IMR-90 (cell line): Measurements from ENCODE around the gene SPTLC2. TPM values are rescaled to one million over a fixed set of nuclear protein-coding genes. Genes with fewer than 3 reads are reported as not detected.

Experiments
- ATAC-seq: fragments of 200-7000 bp; cut with Tn5 transposase; 2 replicates; pipeline ENCODE4 v1.9.1; 2020; ENCODE audit warnings: low read depth, mild to moderate bottlenecking, moderate library complexity
- BruUV-seq: library from RNA; stranded (reverse); fragments of 400-500 nt; replicated peaks from 2 replicates; lab custom pipeline; 2021; lab: Mats Ljungman, UMichigan
- CTCF ChIA-PET: fragments of 300-600 bp; formaldehyde crosslinking; extraction: SDS; loops from one replicate; lab custom pipeline; 2021; ENCODE audit warnings: antibody characterized with exemption; lab: Yijun Ruan, JAX
- POLR2A ChIA-PET: fragments of 300-600 bp; sonication (Branson Sonifier 250); formaldehyde crosslinking; loops from one replicate; lab custom pipeline; 2022; ENCODE audit warnings: antibody characterized with exemption; ENCODE audit not compliant: unreplicated experiment; lab: Charles Lee
- DNase-seq: peaks from one replicate; pipeline ENCODE4 v3.0.0; 2013
- H2AFZ ChIP-seq: replicated peaks from 2 replicates; pipeline ENCODE3; 2013; ENCODE audit warnings: low read length, mild to moderate bottlenecking; ENCODE audit not compliant: poor library complexity
- H2AK5ac ChIP-seq: 2 replicates; pipeline ENCODE4 v1.6.1; 2013; ENCODE audit warnings: low read depth, low read length, inconsistent platforms
- H2AK9ac ChIP-seq: replicated peaks from 2 replicates; pipeline ENCODE3; 2013; ENCODE audit warnings: mild to moderate bottlenecking, low read depth, low read length, moderate library complexity; ENCODE audit not compliant: poor library complexity
- H2BK120ac ChIP-seq: 2 replicates; pipeline ENCODE4 v1.6.1; 2013; ENCODE audit warnings: low read depth, low read length, inconsistent platforms
- H2BK15ac ChIP-seq: 3 replicates; pipeline ENCODE4 v1.6.1; 2013; ENCODE audit warnings: low read depth, low read length, inconsistent platforms
- H2BK20ac ChIP-seq: 2 replicates; pipeline ENCODE4 v1.6.1; 2013; ENCODE audit warnings: low read depth, mild to moderate bottlenecking, inconsistent platforms, low read length, moderate library complexity
- H2BK5ac ChIP-seq: 2 replicates; pipeline ENCODE4 v1.6.1; 2013; ENCODE audit warnings: mild to moderate bottlenecking, low read depth, low read length, inconsistent platforms; ENCODE audit not compliant: poor library complexity, severe bottlenecking
- H3K14ac ChIP-seq: replicated peaks from 2 replicates; pipeline ENCODE4 v1.6.1; 2013; ENCODE audit warnings: low read depth, low read length, inconsistent platforms
- H3K18ac ChIP-seq: 2 replicates; pipeline ENCODE4 v1.6.1; 2013; ENCODE audit warnings: low read depth, low read length, control low read depth
- H3K23ac ChIP-seq: 2 replicates; pipeline ENCODE4 v1.6.1; 2013; ENCODE audit warnings: low read depth, low read length, inconsistent platforms
- H3K27ac ChIP-seq: 2 replicates; pipeline ENCODE4 v1.5.1; 2013; ENCODE audit warnings: mild to moderate bottlenecking, control low read depth, low read length; ENCODE audit not compliant: insufficient read depth
- H3K27me3 ChIP-seq: 2 replicates; pipeline ENCODE4 v1.6.1; 2013; ENCODE audit warnings: low read length; ENCODE audit not compliant: control insufficient read depth, insufficient read depth
- H3K36me3 ChIP-seq: 2 replicates; pipeline ENCODE4 v1.6.1; 2013; ENCODE audit warnings: low read length, mixed read lengths; ENCODE audit not compliant: control insufficient read depth, insufficient read depth
- H3K4ac ChIP-seq: 2 replicates; pipeline ENCODE4 v1.6.1; 2013; ENCODE audit warnings: low read depth, low read length, inconsistent platforms
- H3K4me1 ChIP-seq: 2 replicates; pipeline ENCODE4 v1.6.1; 2013; ENCODE audit warnings: low read length, mixed read lengths; ENCODE audit not compliant: control insufficient read depth, insufficient read depth
- H3K4me2 ChIP-seq: 2 replicates; pipeline ENCODE4 v1.6.1; 2013; ENCODE audit warnings: low read depth, mild to moderate bottlenecking, control low read depth, low read length, moderate library complexity
- H3K4me3 ChIP-seq: 2 replicates; pipeline ENCODE4 v1.5.1; 2013; ENCODE audit warnings: low read depth, mild to moderate bottlenecking, control low read depth, low read length, moderate library complexity; ENCODE audit not compliant: insufficient read depth
- H3K56ac ChIP-seq: 2 replicates; pipeline ENCODE4 v1.6.1; 2013; ENCODE audit warnings: low read length, inconsistent platforms; ENCODE audit not compliant: insufficient read depth; ENCODE audit errors: extremely low read depth
- H3K79me1 ChIP-seq, 2 experiments: 2 replicates each; pipeline ENCODE4 v1.6.1; 2013; ENCODE audit warnings: low read length in 2 of 2, inconsistent platforms in 1 of 2, low read depth in 1 of 2
- H3K9ac ChIP-seq: 2 replicates; pipeline ENCODE4 v1.6.1; 2013; ENCODE audit warnings: low read depth, low read length, control low read depth
- H3K9me1 ChIP-seq: 2 replicates; pipeline ENCODE4 v1.6.1; 2013; ENCODE audit warnings: low read length, inconsistent platforms; ENCODE audit not compliant: insufficient read depth
- H3K9me3 ChIP-seq: 2 replicates; pipeline ENCODE4 v1.6.1; 2013; ENCODE audit warnings: low read length; ENCODE audit not compliant: control insufficient read depth, insufficient read depth
- H4K20me1 ChIP-seq: 2 replicates; pipeline ENCODE4 v1.6.1; 2013; ENCODE audit warnings: low read length, inconsistent platforms; ENCODE audit not compliant: insufficient read depth
- H4K5ac ChIP-seq: 2 replicates; pipeline ENCODE4 v1.6.1; 2013; ENCODE audit warnings: mild to moderate bottlenecking, low read depth, low read length, control low read depth
- H4K8ac ChIP-seq, 2 experiments: 2 replicates each; pipeline ENCODE4 v1.6.1; 2013; ENCODE audit warnings: low read depth in 2 of 2, low read length in 2 of 2, control low read depth in 1 of 2, inconsistent platforms in 1 of 2
- H4K91ac ChIP-seq: 2 replicates; pipeline ENCODE4 v1.6.1; 2013; ENCODE audit warnings: low read depth, low read length, inconsistent platforms; ENCODE audit not compliant: insufficient read depth
- FOS ChIP-seq: fragments of 150-350 bp; IDR thresholded peaks from 2 replicates; pipeline ENCODE4 v1.6.1; 2016; ENCODE audit warnings: low read depth, low read length
- POLR2A ChIP-seq: IDR thresholded peaks from 2 replicates; pipeline ENCODE4 v1.6.1; 2012; ENCODE audit warnings: mild to moderate bottlenecking, low read depth, low read length
- WGBS, 2 experiments: methylation state at CpG; one replicate each; pipeline versions ENCODE4 v1.1.5 to v1.1.7; 2013; ENCODE audit warnings: missing lambda C conversion rate in 2 of 2; ENCODE audit not compliant: insufficient read length in 1 of 2; ENCODE audit errors: extremely low coverage in 2 of 2; 5-methylcytosine and 5-hydroxymethylcytosine counted together
- dilution Hi-C: fragments of 300-500 bp; cut with HindIII; formaldehyde crosslinking; loops from one replicate; pipeline ENCODE4 v1.14.3; 2018; ENCODE audit warnings: low sequenced_read_pairs; ENCODE audit not compliant: unreplicated experiment
- in situ Hi-C: fragments of 300-500 bp; cut with MboI; formaldehyde crosslinking; loops from 3 replicates; pipeline ENCODE4 v1.14.3; 2019; ENCODE audit warnings: low sequenced_read_pairs, inconsistent platforms, mixed read lengths
- intact Hi-C: fragments of 100-400 bp; cut with micrococcal nuclease; formaldehyde crosslinking; loops from 2 replicates; pipeline ENCODE4 v1.10.0; 2022
- polyA plus RNA-seq, 3 experiments: library from polyadenylated mRNA; depleted of rRNA; stranded (reverse); fragments of >200 nt; gene quantifications; 2 replicates each; pipeline ENCODE4 v1.2.3, GENCODE V29; 2012; ENCODE audit warnings: low replicate concordance in 1 of 3
- total RNA-seq: library from RNA; depleted of rRNA; stranded (reverse); fragments of >200 nt; gene quantifications from 2 replicates; pipeline ENCODE4 v1.2.3, GENCODE V29; 2012

Gene SPTLC2
- total and polyA plus RNA-seq, 2 of the 4 experiments (the other 2 are of a cell fraction): 22.6 to 68.3 TPM

DNA sequence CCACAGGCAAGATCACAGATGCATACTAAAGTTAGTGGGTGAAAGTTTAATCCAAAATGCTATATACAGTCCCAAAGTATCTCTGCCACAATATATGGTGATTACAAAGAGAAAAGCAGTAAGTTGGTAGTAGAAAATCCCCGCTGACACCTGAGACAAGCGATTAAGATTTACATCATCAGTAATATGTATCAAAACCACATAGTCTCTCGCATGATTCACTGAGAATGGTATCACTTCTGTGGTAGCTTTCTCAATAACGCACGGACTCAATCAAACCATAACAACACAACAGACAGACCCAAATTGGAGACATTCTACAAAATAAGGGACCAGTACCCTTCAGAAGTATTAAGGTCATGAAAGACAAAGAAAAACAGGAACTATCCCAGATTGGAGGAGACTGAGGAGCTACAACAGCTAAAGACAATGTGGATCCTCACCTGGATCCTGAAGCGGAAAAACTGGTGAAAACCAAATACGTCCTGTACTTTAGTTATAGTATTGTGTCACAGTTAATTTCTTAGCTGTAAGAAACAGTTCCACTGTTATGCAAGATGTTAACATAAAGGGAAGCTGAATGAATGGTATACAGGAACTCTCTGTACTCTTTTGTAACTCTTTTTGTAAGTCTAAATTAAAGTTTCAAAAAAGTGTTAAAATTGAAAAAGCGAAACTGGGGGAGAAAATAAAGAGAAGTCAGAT lies 51.0 kb downstream of the SPTLC2 start:
- Histone ChIP-seq H3K9me1 (peaks cover 8% of the 10 kb centered on the region), H3K36me3 (peaks cover 7% of the 10 kb centered on the region; the same call in 1 of the 2 replicates), H3K4me1 (peaks cover 14% of the 10 kb centered on the region), H4K91ac (no peak overlapping the region), H3K56ac (no peak overlapping the region), H3K27me3 (no peaks in the 10 kb centered on the region), H3K9me3 (no peaks in the 10 kb centered on the region), H4K5ac (no peak overlapping the region; the same call in 1 of the 2 replicates), H4K8ac (no peak overlapping the region), H2BK120ac (no peak overlapping the region), H3K18ac (no peak overlapping the region), H2AK5ac (no peak overlapping the region), H3K79me1 (peaks cover 20 to 48% of the 10 kb centered on the region in 2 experiments), H3K9ac (no peak overlapping the region), H4K20me1 (peaks cover 11% of the 10 kb centered on the region), H3K4me2 (no peak overlapping the region), H2BK5ac (peak overlapping the region; percentile 34), H2AFZ (no peak overlapping the region), H3K4me3 (no peak overlapping the region), H3K27ac (no peak overlapping the region), H3K23ac (no peak overlapping the region), H2BK20ac (no peak overlapping the region), H3K4ac (no peak overlapping the region), H2BK15ac (no peak overlapping the region), H3K14ac (no peak overlapping the region), H2AK9ac (no peak overlapping the region)
- 100% methylated on average over 2 of the region's 8 CpGs; no CpG with 5 or more reads in 1 of the 2 experiments for WGBS, 2 experiments
- TF ChIP-seq POLR2A (no peak), FOS (peak; percentile 27; the same call in 1 of the 2 replicates)
- BruUV-seq: no TSS peak
- POLR2A ChIA-PET: no interaction called here
- CTCF ChIA-PET: interaction anchor here (0.6 to 1.5 kb wide), 5 partner anchors 11 to 241 kb away, joined by 3 to 6 read pairs (median 3); no protein-coding TSS in a partner anchor
- intact Hi-C loops (no loop called here), in situ Hi-C loops (no loop called here), dilution Hi-C loops (no loop called here)
- DNase-seq: peak; percentile 70
- ATAC-seq: no peak
